COLO829 (cell line): ENCODE results near the gene LAMP5.
A peak's percentile ranks its signal among the peaks of the same experiment; 100 is the strongest.

Experiments used
- DNase-seq: peaks from one replicate; pipeline ENCODE4 v3.0.0; 2012; ENCODE audit warnings: low spot score

LAMP5 gene

DNA sequence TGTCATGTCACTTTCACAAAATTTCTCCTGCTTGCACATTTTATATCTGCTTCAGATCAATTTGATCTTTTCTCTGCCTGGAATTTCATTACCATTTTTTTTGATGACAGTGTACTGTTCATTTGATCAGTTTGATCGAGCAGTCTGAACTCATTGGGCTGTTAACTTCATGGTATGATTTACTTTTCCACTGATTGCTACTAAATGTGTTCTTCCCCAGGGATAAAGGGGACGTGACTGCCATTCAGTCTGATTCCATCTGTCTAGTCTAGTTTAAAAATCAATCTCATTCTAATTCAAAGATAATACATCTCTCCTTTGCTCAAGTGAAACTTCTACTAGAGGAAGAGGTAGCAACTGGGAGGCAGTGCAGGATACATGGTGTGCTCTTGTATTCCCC, 21.1 kb downstream of the LAMP5 start:
- no peak for DNase-seq

DNA sequence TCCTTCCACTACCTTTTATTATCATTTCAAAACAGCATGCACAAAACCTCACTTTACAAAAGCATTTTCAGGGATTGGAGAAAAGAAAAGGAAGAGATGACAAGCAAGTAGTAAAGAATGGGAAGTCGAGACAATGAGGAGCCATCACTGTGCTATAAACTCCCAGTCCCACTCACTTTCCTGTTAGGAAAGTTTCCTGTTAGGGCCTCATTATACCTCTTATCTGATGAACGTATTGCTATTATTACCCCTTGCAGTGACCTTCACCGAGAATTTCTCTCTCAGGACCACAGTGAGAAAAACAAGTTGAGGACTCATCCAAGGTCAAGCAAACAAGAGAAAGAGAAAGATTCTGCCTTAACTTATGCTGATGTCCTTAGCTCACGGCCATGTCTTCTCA, 28.8 kb downstream of the LAMP5 start:
- DNase-seq, result no peak

DNA sequence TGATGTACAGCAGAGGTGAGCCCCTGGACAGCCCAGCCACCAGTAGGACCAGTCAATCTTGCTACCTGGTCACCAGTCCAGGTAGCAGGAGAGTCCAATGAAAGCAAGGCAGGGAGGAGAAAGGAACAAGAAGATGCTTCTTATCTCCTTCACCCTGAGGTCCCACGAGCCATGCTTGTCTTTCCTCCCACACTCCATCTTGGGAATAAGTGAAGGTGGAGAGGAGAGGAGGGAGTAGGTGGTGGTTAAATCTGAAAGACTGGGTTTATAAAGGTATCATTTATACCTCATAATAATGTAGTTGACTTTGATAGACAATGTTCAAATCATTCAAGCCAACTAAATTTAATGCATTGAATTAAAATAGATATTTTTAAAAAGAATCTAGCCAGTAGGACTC, 35.9 kb downstream of the LAMP5 start:
- DNase-seq, result no peak

DNA sequence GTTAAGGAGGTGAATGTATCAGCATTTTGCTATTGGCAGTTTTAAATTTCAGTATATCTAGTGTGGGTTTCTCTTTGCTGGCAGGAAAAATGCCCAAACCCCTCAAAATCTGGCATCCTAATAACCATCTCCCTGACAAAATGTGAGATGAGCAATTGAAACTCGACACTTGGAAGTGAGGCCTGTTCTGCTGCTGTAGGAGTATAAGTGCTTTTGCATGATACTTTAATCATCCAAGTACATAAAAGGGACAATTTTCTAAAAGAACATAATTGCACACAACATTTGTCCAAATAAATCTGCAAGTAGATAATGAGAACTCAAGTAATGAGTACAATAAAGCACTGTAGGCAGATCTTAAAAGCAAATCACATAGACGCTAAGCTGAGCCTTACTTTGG, 36.5 kb downstream of the LAMP5 start:
- no peak for DNase-seq

DNA sequence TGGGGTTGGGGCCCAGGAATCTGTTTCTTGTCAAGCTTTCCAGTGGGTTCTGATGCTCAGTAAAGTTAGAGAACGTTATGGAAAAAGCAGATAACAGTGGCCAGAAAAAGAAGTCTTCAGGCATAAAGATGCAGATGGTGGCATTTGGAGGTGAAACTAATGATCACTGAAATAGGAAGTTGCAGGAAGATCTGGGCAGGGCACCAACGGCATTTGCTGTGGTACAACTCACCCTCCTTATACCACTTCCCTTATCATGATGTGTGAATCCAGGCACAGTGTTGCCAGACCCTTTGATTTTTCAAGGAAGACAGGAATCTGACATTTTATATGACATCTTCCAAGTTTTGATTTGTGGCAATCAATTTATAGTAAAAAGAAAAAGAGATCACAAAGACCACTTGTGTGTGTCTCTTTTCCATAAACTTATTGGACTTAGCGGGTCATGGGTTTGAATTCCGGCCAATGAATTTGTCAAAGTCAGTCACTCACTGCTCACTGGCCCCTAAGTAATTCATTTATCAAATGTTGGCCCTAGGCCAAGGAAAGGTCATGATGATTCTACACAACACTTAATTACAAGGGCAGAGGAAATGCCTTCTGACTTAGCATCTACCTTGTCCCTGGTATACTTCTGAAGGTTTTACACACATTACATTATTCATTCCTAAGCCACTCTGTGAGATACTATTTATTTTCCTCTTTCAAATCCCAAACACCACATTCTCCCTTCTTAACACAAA, 37.6 kb downstream of the LAMP5 start:
- peak; percentile 21 for DNase-seq

DNA sequence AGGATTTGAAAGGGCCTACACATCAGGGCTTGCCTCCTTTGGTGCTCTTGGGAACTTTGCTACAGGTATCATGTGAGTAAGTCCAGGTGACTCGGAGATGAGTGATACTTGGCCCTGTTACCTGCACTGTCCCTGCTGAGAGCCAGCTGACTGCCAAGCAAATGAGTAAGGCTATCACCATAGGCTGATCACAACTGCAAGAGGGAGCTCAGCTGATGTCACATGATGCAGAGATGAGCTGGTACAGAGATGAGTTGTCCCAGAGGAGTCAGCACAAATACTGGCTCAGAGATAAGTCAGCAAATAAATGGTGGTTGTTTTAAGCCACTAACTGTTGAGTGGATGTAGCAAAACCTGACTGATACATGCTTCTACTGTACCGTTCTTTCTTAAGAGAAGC, 41.4 kb downstream of the LAMP5 start:
- DNase-seq, result no peak

DNA sequence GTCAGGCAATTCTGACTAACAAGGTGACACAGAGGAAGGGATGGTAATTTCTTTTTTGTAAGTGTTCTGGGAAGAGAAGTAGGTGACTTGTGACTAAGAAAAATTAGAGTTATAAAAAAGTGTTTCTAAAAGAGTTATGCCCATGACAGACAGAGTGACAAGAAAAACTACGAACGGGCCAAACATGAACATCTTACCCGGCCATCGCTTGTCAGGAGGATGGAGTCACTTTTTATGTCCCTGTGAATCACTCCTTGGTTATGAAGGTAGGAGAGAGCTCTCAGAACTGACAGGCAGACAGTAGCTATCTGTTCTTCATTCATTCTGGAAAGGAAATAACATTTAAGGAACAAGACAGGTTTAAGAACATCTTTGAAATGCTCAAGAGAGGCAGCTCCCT, 43.0 kb downstream of the LAMP5 start:
- no peak for DNase-seq

DNA sequence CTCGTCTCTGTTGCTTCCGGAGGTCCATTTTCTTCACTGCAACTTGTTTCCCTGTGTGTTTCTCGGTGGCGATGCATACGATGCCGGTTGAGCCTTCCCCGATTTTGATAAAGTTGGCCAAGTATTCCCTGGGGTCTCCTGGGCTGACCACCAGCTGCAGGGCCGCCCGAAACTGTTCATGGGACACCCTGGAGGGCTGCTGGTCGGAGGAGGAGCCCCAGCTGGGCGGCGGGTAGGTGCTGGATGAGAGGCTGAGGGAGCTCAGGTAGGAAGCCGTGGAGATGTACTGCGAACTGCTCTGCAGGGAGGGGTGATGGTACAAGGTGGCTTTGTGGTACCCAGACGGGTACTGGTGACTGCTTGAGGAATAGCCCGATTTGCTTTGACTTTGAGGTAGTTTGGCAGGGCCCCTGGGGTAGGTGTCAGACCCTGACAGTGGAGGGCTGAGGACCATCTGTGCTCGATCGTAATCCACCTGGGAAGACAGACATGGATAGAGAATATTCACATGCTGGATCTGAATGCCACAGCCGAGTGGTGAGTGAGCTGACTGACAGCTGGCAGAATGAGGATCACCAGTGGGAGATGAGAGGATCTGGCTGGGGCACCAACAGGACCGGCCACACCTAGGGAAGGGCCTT, 51.6 kb downstream of the LAMP5 start:
- no peak for DNase-seq

DNA sequence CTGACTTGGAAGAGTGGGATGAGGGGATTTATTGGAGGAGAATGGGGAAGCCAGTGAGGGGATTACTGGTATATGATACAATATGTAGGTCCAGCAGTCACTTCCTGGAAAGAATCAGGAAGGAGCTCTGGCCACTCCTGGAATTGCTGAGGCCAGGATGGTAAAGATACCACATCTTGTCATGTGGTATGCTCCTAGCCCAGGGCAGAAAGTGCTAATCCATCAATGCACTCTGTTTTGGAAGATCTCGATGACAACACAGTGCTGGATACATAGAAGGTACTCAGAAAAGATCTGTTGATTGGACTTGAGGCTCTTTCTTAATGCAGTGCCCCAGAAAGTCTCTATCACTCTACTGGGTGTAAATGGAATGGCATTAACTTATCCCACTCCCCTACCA, 52.6 kb downstream of the LAMP5 start:
- DNase-seq, result no peak

DNA sequence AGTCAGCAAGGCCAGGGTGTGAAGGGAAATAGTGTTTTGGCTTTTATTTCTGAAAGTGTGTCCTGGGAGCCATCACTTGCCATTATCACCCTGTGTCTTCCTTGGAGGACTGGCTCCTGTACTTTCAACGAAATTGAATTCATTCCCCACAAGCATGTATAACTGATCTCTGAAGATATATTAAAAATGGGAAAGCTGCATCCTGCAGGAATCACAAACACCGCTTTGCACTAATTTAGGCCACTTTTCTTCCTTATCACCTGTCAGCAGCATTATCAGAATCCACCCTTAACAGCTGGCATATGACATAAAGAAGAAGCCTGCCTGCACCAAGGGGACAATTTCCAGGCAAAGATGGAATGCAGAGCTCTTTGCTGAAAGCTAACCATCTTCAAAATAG, 56.2 kb downstream of the LAMP5 start:
- DNase-seq, result no peak

DNA sequence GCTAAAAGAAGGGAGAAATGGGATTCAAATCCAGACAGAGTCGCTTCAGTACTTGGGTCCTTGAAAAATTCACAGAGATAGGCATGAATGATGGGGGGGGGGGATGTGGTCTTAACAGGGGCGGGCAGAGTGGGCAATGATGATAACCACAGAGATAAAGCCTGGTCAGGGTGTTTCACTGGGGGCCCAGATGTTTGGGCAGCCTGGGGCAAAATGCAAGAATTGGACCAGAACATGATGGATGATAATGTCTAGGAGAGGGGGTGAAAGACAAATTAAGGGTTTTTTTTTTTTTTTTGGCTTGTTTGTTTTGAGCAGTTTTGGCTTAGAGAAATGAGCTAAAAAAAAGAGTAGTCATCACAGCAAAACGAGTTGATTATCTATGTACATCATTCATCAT, 57.4 kb downstream of the LAMP5 start:
- DNase-seq, result no peak

DNA sequence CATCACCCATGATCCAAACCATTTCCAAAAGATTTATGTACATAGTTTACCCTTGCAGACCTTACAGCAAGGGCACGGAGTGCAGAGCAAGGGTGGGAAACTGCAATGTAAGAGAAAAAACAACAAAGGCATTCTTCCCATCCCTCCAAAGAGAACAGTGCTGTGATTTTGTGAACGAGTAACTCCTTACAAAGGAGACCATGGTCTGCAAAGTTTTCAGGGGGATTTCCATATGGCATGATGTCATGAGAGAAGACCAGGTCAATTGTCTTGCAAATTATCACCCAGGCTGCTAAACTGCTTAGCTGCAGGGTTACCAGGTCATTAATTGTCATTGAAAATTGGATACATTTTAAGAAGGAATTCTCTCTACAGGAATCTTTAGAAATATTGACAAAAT, 58.3 kb downstream of the LAMP5 start:
- DNase-seq, result no peak

DNA sequence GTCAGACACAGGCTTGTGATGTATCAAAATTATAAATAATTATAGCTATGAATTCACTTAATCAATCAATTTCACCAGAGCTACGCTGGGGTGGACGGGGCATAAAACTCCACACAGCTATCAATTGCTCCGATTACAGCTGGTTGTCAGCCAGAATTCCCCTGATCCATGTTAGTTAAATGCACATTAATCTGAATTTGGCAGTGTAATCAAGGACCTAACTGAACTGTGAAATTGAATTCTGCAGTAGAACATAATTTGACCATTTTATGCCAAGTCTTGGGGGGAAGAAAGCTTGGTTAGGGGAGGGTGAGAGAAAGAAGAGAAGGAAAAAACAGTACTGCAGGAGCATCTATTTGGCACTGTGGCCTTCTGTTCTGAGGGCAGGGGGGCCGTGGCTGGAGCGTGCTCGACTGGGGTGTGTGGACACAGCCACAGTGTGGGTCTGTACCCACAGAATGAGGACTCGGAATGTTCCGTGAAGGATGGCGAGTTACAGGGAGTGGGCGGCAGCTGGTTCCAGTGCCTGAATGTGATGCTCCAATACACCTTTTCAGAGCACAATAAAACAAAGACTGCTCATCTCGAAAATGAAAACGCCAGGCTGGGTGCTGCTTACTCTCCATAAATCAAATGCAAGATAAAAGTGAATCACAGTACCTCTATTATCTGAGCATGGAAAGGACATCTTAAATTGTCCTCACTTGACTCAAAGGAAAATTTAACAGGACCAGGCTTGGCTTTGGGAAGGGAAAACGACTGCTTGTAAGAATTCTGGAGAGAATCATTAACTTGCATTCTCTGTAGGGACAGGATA, 59.2 kb downstream of the LAMP5 start:
- DNase-seq, result no peak

DNA sequence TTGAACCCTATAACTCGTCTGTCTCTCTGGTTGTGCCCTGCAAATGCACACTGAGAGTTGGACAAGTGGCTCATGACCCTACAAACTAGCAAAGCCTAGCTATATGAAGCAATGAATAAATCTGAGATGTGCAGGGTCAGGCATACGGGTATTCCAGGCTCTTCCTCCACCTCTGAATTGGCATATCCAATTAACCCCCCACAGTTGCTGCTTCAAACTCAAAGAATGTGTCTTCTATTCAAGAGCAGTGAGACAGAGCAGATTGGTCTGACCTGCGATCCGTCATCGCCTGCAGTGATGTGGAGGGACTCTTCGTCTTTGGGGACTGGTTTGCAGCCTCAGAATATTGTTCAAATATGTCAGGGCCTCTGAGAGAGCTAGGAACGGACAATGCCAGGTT, 59.8 kb downstream of the LAMP5 start:
- DNase-seq, result no peak

DNA sequence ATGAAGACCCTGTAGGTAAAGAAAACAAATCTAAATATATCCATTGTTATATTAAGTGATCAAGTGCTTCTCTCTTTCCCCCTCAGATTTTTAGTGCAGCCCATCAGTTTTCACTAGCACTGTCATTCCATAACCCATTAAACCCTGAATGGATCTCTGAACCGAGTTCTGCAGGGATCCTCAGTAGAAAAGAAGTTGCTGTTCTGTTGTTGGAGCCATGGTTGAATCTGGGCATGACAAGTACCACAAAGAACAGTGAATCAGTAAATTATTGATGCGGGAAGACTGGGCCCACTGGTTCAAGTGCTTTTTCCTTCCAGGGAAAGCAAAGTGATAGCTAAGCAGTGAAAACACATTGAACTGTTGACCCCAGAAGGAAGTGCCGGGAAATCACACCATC, 60.4 kb downstream of the LAMP5 start:
- DNase-seq, result no peak

DNA sequence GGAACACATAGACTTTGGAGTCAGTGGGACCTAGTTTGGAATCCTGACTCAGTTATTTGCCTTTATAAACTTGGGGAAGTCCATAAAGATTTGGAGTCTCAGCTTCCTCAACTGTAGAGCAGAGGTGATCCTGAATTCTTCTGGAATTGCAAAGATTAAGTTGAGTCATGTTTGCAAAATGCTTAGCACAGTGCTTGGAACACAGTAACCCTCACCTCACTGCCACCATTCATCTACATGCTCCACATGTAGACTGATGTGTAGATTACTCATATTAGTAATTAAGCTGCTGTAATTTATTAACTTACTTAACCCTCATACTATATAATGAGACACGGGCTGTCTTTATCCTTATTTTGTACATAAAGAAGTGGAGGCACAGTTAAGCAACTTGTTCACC, 61.4 kb downstream of the LAMP5 start:
- DNase-seq, result no peak

DNA sequence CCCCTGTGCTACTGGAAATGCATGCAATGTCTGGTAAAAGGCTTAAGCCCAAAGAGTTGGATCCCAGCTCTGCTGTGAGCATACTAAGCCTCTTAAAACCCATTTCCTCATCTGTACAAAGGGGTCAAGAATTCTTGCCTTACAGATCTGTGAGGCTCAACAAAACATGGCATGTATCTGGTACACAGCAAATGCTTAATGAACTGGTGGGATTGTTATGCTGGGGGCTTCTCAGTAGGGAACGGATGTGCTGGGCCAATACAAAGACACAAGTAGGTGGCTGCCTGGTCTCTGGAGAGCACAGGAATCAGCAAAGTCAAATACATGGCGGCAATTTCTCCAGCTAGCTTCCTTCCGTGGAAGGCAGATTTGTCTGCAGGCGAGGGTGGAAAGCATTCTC, 62.3 kb downstream of the LAMP5 start:
- no peak for DNase-seq

DNA sequence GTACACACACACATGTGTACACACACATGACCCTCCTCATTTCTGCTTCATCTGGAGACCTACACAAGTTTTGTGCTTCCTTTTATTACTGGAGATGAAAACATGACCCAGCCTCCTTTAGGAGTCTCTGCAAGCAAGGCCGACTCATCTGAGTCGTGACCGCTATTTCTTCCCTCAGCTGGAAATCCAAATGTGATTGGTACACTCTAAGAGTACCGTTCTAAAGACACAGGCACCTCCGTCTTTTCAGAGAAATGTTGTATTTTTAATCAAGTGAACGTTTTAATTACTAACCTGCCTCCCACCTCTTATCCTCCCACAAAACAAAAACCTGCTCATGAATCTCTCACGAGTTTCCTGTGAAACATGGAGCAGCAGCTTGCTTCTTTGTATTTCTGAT, 63.0 kb downstream of the LAMP5 start:
- DNase-seq, result no peak

DNA sequence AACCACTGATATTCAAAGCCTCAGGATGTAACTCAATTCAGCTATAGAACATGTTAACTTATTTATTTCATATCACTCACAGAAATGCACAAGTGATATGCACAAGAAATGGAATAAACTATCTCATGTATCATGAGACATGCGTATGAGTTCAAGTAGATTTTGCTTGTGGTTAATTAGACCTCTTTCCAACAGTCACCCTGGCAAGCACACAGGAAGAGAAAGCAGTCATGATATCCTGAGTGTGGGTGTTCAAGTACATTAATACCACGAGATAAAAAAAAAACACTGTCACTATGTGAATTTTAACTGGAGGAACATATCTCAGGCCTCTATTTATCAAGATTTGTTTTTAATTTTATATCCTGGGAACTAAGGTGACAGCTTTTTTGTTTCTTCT, 64.2 kb downstream of the LAMP5 start:
- DNase-seq, result no peak
